Heart left ventricle (tissue), 16 donors: Measurements from ENCODE around the gene SMCHD1. TPM values are rescaled to one million over a fixed set of nuclear protein-coding genes. Genes with fewer than 3 reads are reported as not detected.

Experiments
- ATAC-seq, 4 donors: fragments of 200-7000 bp; cut with Tn5 transposase; one replicate each; pipeline ENCODE4 v1.9.1; 2020 to 2022; ENCODE audit warnings: moderate library complexity in 4 of 4, mild to moderate bottlenecking in 3 of 4, moderate number of reproducible peaks in 1 of 4
- DNase-seq, 5 donors: peaks; one replicate each; pipeline ENCODE4 v3.0.0-alpha.2; 2020
- H3K27ac ChIP-seq, 12 donors: fragments of 200-600 bp; sonication (generic) in 4 of 12; one replicate each; pipeline versions ENCODE4 v1.5.0 to v1.8.0; 2016 to 2022; ENCODE audit warnings: mild to moderate bottlenecking in 2 of 12
- H3K27me3 ChIP-seq, 9 donors: fragments of 200-600 bp; sonication (generic) in 2 of 9; one replicate each; pipeline versions ENCODE4 v1.5.1 to v1.8.0; 2016 to 2022; ENCODE audit warnings: mild to moderate bottlenecking in 3 of 9
- H3K36me3 ChIP-seq, 9 donors: fragments of 200-600 bp; sonication (generic) in 2 of 9; one replicate each; pipeline versions ENCODE4 v1.5.0 to v1.8.0; 2018 to 2022; ENCODE audit warnings: mild to moderate bottlenecking in 2 of 9
- H3K4me1 ChIP-seq, 12 donors: fragments of 200-600 bp; sonication (generic) in 4 of 12; one replicate each; pipeline versions ENCODE4 v1.5.0 to v1.8.0; 2016 to 2022; ENCODE audit warnings: mild to moderate bottlenecking in 3 of 12
- H3K4me3 ChIP-seq, 12 donors: fragments of 200-600 bp; sonication (generic) in 4 of 12; one replicate each; pipeline versions ENCODE4 v1.5.0 to v1.8.0; 2017 to 2022; ENCODE audit warnings: mild to moderate bottlenecking in 9 of 12, moderate library complexity in 4 of 12
- H3K9me3 ChIP-seq, 12 donors: fragments of 200-600 bp; sonication (generic) in 4 of 12; one replicate each; pipeline versions ENCODE4 v1.5.0 to v1.8.0; 2016 to 2022; ENCODE audit warnings: mild to moderate bottlenecking in 1 of 12
- CTCF ChIP-seq, 12 donors: fragments of 200-600 bp; sonication (generic) in 4 of 12; IDR thresholded peaks; one replicate each; pipeline versions ENCODE4 v1.5.0 to v1.8.0; 2018 to 2022; ENCODE audit warnings: antibody characterized with exemption in 12 of 12, mild to moderate bottlenecking in 5 of 12
- POLR2A ChIP-seq, 2 donors: fragments of 450-650 bp; IDR thresholded peaks; one replicate each; pipeline ENCODE4 v1.6.1; 2017; ENCODE audit warnings: antibody characterized with exemption in 2 of 2, mild to moderate bottlenecking in 2 of 2, moderate library complexity in 2 of 2
- WGBS, 4 donors: extraction: QIAGEN DNeasy Blood & Tissue Kit in 2 of 4; methylation state at CpG; one replicate each; pipeline versions ENCODE4 v1.1.5 to v1.1.7; 2013 to 2018; 5-methylcytosine and 5-hydroxymethylcytosine counted together
- intact Hi-C, 10 donors: fragments of 100-400 bp; cut with DNase I; formaldehyde crosslinking; loops; one replicate each; pipeline versions ENCODE4 v1.11.1 to v1.14.2; 2022
- polyA plus RNA-seq, 2 donors: library from polyadenylated mRNA; stranded (reverse); fragments of 200-250 nt; gene quantifications; one replicate each; pipeline ENCODE4 v1.2.3, GENCODE V29; 2013
- total RNA-seq, 9 donors: library from RNA; depleted of rRNA in 2 of 9; stranded (reverse); fragments of >200 nt in 2 of 9; fragmentation: NEBNext Ultra II Directional in 3 of 9; extraction: Animal tissue kit (Norgen Biotek cat#: 25700) in 3 of 9; gene quantifications; one replicate each; pipeline versions ENCODE4 v1.1.0 to v1.2.4, GENCODE V29; 2016 to 2023
- donor health status: ischemic (EF 13 %, LVEDD 7.1; RV severe dilation, severe dysfunction).
- donor health status: healthy with polysubstance abuse.
- donor health status: DM: no; HTN: yes; CAD: no.
- donor health status: DM: no; HTN: no; CAD: no.
- donor health status: ischemic (EF 25% LVEDD 6.9; RV normal size, moderate dysfunction).
- donor health status: ischemic (EF 25% LVEDD 5.7; RV mildly dilated, moderate dysfunction).
- donor health status: healthy.
- donor health status: DM: yes; HTN: yes; CAD: no.
- donor health status: ischemic (EF 35%, LVEDD 5.7; RV mildly dilated, moderate dysfunction).
- donor health status: nonischemic (EF 11% LVEDD 7.7; RV severe dilation, severe dysfunction).
- donor health status: DM: yes; HTN: yes; CAD: no.
- donor health status: PGD.
- donor health status: ischemic (EF 29% LVEDD 5.4; RV normal size, mild dysfunction).
- donor health status: nonischemic (EF 23%, LVEDD 6.1; RV moderate dilation, normal function).

The SMCHD1 gene
- total and polyA plus RNA-seq, 11 donors = 5.7 to 45.9 (median 28.6) TPM

GRCh38 chr18:2758309-2758708, 102.8 kb downstream of the SMCHD1 start:
- no peaks in the 10 kb centered on the region for H3K27me3 ChIP-seq
- no peaks in the 10 kb centered on the region for H3K4me1 ChIP-seq
- peaks cover 0 to 98% (median 85%) of the 10 kb centered on the region in 9 donors for H3K36me3 ChIP-seq
- H3K27ac ChIP-seq = no peak overlapping the region
- no peak for TF ChIP-seq POLR2A (IDR thresholded peaks at IDR 0.05)
- intact Hi-C loops = no loop called here
- ATAC-seq = no peak
- no peak for DNase-seq
- no peaks in the 10 kb centered on the region for H3K9me3 ChIP-seq
- 65 to 87% (median 80%) methylated on average over 1 of the region's 1 CpG for WGBS, 4 donors
- H3K4me3 ChIP-seq = no peak overlapping the region

GRCh38 chr18:2774669-2775068, 119.1 kb downstream of the SMCHD1 start:
- ATAC-seq (no peak), DNase-seq (no peak)
- no peaks in the 10 kb centered on the region for H3K9me3 ChIP-seq
- 94 to 99% (median 98%) methylated on average over 2 of the region's 2 CpGs for WGBS, 4 donors
- TF ChIP-seq CTCF (IDR thresholded peaks at IDR 0.05) (no peak), POLR2A (IDR thresholded peaks at IDR 0.05) (no peak)
- no peak overlapping the region for H3K27ac ChIP-seq
- H3K4me3 ChIP-seq = no peak overlapping the region
- no peaks in the 10 kb centered on the region for H3K4me1 ChIP-seq
- intact Hi-C loops = loop anchor here in 1 of 10 donors (10.0 kb wide), 1 partner anchor 130 kb away; no protein-coding TSS in a partner anchor
- H3K27me3 ChIP-seq = no peaks in the 10 kb centered on the region
- peaks cover 4 to 100% (median 100%) of the 10 kb centered on the region in 9 donors for H3K36me3 ChIP-seq

GRCh38 chr18:2776601-2777000, 121.1 kb downstream of the SMCHD1 start:
- Histone ChIP-seq H3K36me3 (peaks cover 4 to 99% (median 94%) of the 10 kb centered on the region in 9 donors), H3K4me1 (no peaks in the 10 kb centered on the region), H3K27me3 (no peaks in the 10 kb centered on the region), H3K4me3 (no peak overlapping the region), H3K27ac (no peak overlapping the region), H3K9me3 (no peaks in the 10 kb centered on the region)
- intact Hi-C loops = loop anchor here in 1 of 10 donors (10.0 kb wide), 1 partner anchor 128 kb away; no protein-coding TSS in a partner anchor
- DNase-seq = no peak
- 73 to 82% (median 75%) methylated on average over 3 of the region's 3 CpGs for WGBS, 4 donors
- TF ChIP-seq POLR2A (IDR thresholded peaks at IDR 0.05) (no peak), CTCF (IDR thresholded peaks at IDR 0.05) (no peak)
- no peak for ATAC-seq

- no peak for ATAC-seq
- no peaks in the 10 kb centered on the region for H3K27me3 ChIP-seq
- intact Hi-C loops = loop anchor here in 1 of 10 donors (10.0 kb wide), 1 partner anchor 128 kb away; no protein-coding TSS in a partner anchor
- no peaks in the 10 kb centered on the region for H3K4me1 ChIP-seq
- H3K36me3 ChIP-seq = peaks cover 4 to 99% (median 93%) of the 10 kb centered on the region in 9 donors
- TF ChIP-seq POLR2A (IDR thresholded peaks at IDR 0.05) = no peak
- TF ChIP-seq CTCF (IDR thresholded peaks at IDR 0.05) = no peak
- no peak overlapping the region for H3K4me3 ChIP-seq
- no peaks in the 10 kb centered on the region for H3K9me3 ChIP-seq
- H3K27ac ChIP-seq = no peak overlapping the region
- no peak for DNase-seq
Measured at GRCh38 chr18:2777241-2777640, 121.7 kb downstream of the SMCHD1 start.

GRCh38 chr18:2780750-2781149, 125.2 kb downstream of the SMCHD1 start:
- Histone ChIP-seq H3K36me3 (peaks cover 0 to 95% (median 87%) of the 10 kb centered on the region in 9 donors), H3K27me3 (no peaks in the 10 kb centered on the region), H3K4me1 (no peaks in the 10 kb centered on the region), H3K4me3 (no peak overlapping the region), H3K9me3 (no peaks in the 10 kb centered on the region), H3K27ac (no peak overlapping the region)
- WGBS, 4 donors = 66 to 78% (median 71%) methylated on average over 3 of the region's 3 CpGs
- TF ChIP-seq CTCF (IDR thresholded peaks at IDR 0.05) = no peak
- no peak for TF ChIP-seq POLR2A (IDR thresholded peaks at IDR 0.05)
- ATAC-seq (no peak), DNase-seq (no peak)
- intact Hi-C loops = loop anchor here in 2 of 10 donors (10.0 kb wide), 2 partner anchors 124 to 134 kb away; no protein-coding TSS in a partner anchor
